Adrenal gland (tissue), 12 donors: ENCODE results near the gene SBF1. TPM values are rescaled to one million over a fixed set of nuclear protein-coding genes. Genes with fewer than 3 reads are reported as not detected.

ENCODE experiments used
- DNase-seq, 7 donors: peaks; one replicate each; pipeline ENCODE4 v3.0.0-alpha.2; 2019 to 2020
- H3K27ac ChIP-seq, 5 donors: fragments of 200-600 bp; sonication (generic) in 4 of 5; 1 replicate in 3 of 5; 2 replicates in 2 of 5; pipeline versions ENCODE4 v1.5.1 to v1.8.0; 2016 to 2020; ENCODE audit warnings: mild to moderate bottlenecking in 1 of 5
- H3K27me3 ChIP-seq: fragments of 200-600 bp; 2 replicates; pipeline ENCODE4 v1.8.0; 2021
- H3K36me3 ChIP-seq, 2 donors: fragments of 200-600 bp; replicated peaks in 1 of 2; 1 replicate in 1 of 2; 2 replicates in 1 of 2; pipeline versions ENCODE4 v1.5.1 to v1.8.0; 2018 to 2022
- H3K4me1 ChIP-seq, 2 donors: fragments of 200-600 bp; replicated peaks in 1 of 2; 1 replicate in 1 of 2; 2 replicates in 1 of 2; pipeline versions ENCODE4 v1.5.1 to v1.8.0; 2018 to 2021
- H3K4me3 ChIP-seq, 4 donors: fragments of 200-600 bp; sonication (generic) in 3 of 4; one replicate each; pipeline ENCODE4 v1.5.1; 2016 to 2018
- H3K9me3 ChIP-seq, 3 donors: fragments of 200-600 bp; sonication (generic) in 1 of 3; replicated peaks in 1 of 3; 1 replicate in 2 of 3; 2 replicates in 1 of 3; pipeline versions ENCODE4 v1.5.1 to v1.8.0; 2016 to 2021
- CTCF ChIP-seq, 6 experiments: fragments of 450-650 bp in 4 of 6; fragments of 200-600 bp in 2 of 6; sonication (generic) in 1 of 6; IDR thresholded peaks; 1 replicate in 5 of 6; 2 replicates in 1 of 6; pipeline versions ENCODE4 v1.5.1 to v1.8.0; 2016 to 2021; ENCODE audit warnings: antibody characterized with exemption in 6 of 6, mild to moderate bottlenecking in 2 of 6, moderate library complexity in 1 of 6
- POLR2A ChIP-seq, 2 donors: fragments of 450-650 bp; IDR thresholded peaks; one replicate each; pipeline ENCODE4 v1.6.1; 2017; ENCODE audit warnings: antibody characterized with exemption in 2 of 2, mild to moderate bottlenecking in 2 of 2, moderate library complexity in 1 of 2
- WGBS, 4 donors: extraction: QIAGEN DNeasy Blood & Tissue Kit in 2 of 4; methylation state at CpG; one replicate each; pipeline versions ENCODE4 v1.1.5 to v1.1.7; 2013 to 2017; 5-methylcytosine and 5-hydroxymethylcytosine counted together
- intact Hi-C, 2 donors: fragments of 100-400 bp; cut with DNase I; formaldehyde crosslinking; loops; one replicate each; pipeline versions ENCODE4 v1.14.1 to v1.15.0; 2022 to 2023
- polyA plus RNA-seq, 3 donors: library from polyadenylated mRNA; stranded (reverse); fragments of 200-250 nt in 2 of 3; fragments of 350-450 nt in 1 of 3; fragmentation: Illumina TruSeq in 1 of 3; extraction: RNeasy Lipid Tissue Mini Kit (QIAGEN cat#74804) in 1 of 3; gene quantifications; one replicate each; pipeline ENCODE4 v1.2.3, GENCODE V29; 2013 to 2014
- total RNA-seq, 9 donors: library from RNA; depleted of rRNA in 4 of 9; stranded (reverse); fragments of >200 nt in 4 of 9; fragments of 120-200 nt in 1 of 9; fragmentation: NEBNext Ultra II Directional in 1 of 9; extraction: Animal tissue kit (Norgen Biotek cat#: 25700) in 1 of 9; gene quantifications; one replicate each; pipeline versions ENCODE4 v1.1.0 to v1.2.4, GENCODE V29; 2013 to 2023
- donor health status: healthy with polysubstance abuse.
- donor health status: Bipolar disorder and iron deficiency.
- donor health status: DM: yes; HTN: yes; CAD: no.
- donor health status: DM: no; HTN: no; CAD: no.
- donor health status: DM: no; HTN: no; CAD: no.
- donor health status: DM: yes; HTN: yes; CAD: no.

Gene SBF1
- total and polyA plus RNA-seq, 12 donors = 8.4 to 117 (median 72.9) TPM

- WGBS, 4 donors = 60 to 67% (median 64%) methylated on average over 18 to 29 of the region's 29 CpGs
- H3K9me3 ChIP-seq = no peaks in the 10 kb centered on the region
- H3K27me3 ChIP-seq = peaks cover 31% of the 10 kb centered on the region
- TF ChIP-seq POLR2A (IDR thresholded peaks at IDR 0.05) (no peak), CTCF (IDR thresholded peaks at IDR 0.05) (no peak)
- peaks cover 0 to 14% of the 10 kb centered on the region in 2 donors for H3K4me1 ChIP-seq
- H3K27ac ChIP-seq = no peak overlapping the region
- no peaks in the 10 kb centered on the region for H3K36me3 ChIP-seq
- intact Hi-C loops = no loop called here
- no peak overlapping the region for H3K4me3 ChIP-seq
- DNase-seq = peak in 5 of 7 donors; percentile 43 to 61 (median 48)
Measured at GRCh38 chr22:50485221-50486131, 10.6 kb upstream of the SBF1 start.

- 81 to 88% (median 86%) methylated on average over 12 to 31 of the region's 31 CpGs for WGBS, 4 donors
- H3K36me3 ChIP-seq = no peaks in the 10 kb centered on the region
- DNase-seq = no peak
- H3K4me1 ChIP-seq = peaks cover 0 to 14% of the 10 kb centered on the region in 2 donors
- H3K27me3 ChIP-seq = peaks cover 36% of the 10 kb centered on the region
- no peak overlapping the region for H3K27ac ChIP-seq
- H3K4me3 ChIP-seq = no peak overlapping the region
- TF ChIP-seq CTCF (IDR thresholded peaks at IDR 0.05) (no peak), POLR2A (IDR thresholded peaks at IDR 0.05) (no peak)
- H3K9me3 ChIP-seq = no peaks in the 10 kb centered on the region
- intact Hi-C loops = no loop called here
Measured at GRCh38 chr22:50483977-50484853, 9.4 kb upstream of the SBF1 start.

- peaks cover 0 to 14% of the 10 kb centered on the region in 2 donors for H3K4me1 ChIP-seq
- whole genome bisulfite sequencing, 4 donors = 81 to 95% (median 87%) methylated on average over 4 to 8 of the region's 8 CpGs
Measured at GRCh38 chr22:50483556-50483955, 8.7 kb upstream of the SBF1 start.

More at GRCh38 chr22:50483556-50483955, 8.7 kb upstream of the SBF1 start:
- Histone ChIP-seq H3K27me3 (peaks cover 36% of the 10 kb centered on the region), H3K36me3 (no peaks in the 10 kb centered on the region), H3K27ac (no peak overlapping the region), H3K4me3 (no peak overlapping the region), H3K9me3 (no peaks in the 10 kb centered on the region)
- TF ChIP-seq POLR2A (IDR thresholded peaks at IDR 0.05) (no peak), CTCF (IDR thresholded peaks at IDR 0.05) (no peak)
- intact Hi-C loops = no loop called here
- DNase-seq = no peak
